ENCODE results near the gene CLDN18. TPM values are rescaled to one million over a fixed set of nuclear protein-coding genes. Genes with fewer than 3 reads are reported as not detected.

Gene CLDN18
- total and polyA plus RNA-seq, 9 of the 15 experiments (the other 6 are each of a cell fraction or from before 2014, with no cell fraction given), result 0.11 TPM; not detected in 8

GRCh38 chr3:138068579-138069174 is 58.7 kb downstream of the CLDN18 start (continued):
- TF ChIP-seq REST (IDR thresholded peaks at IDR 0.05; ENCODE audit: borderline replicate concordance) (peak; percentile 79), REST (CRISPR knock-in tag; IDR thresholded peaks at IDR 0.05; ENCODE audit: low read depth) (no peak), RAD21 (CRISPR knock-in tag; conservative IDR thresholded peaks at IDR 0.05 in 1 of 2, IDR thresholded peaks at IDR 0.05 in 1 of 2) (peak; percentile 93 to 94)
